Activated T-helper 17 cell treated with anti-CD3 and anti-CD28 coated beads, Interleukin-2, amount 50 U/mL, for 72 hours (primary cell): ENCODE measurements around the gene EGFL7. TPM values are rescaled to one million over a fixed set of nuclear protein-coding genes. Genes with fewer than 3 reads are reported as not detected.

Experiments
- ATAC-seq: fragments of 150-1000 bp; cut with Tn5 transposase; replicated peaks from 2 replicates; pipeline ENCODE4 v1.10.0; 2021; ENCODE audit warnings: mild to moderate bottlenecking, moderate library complexity
- H3K27ac Mint-ChIP-seq: one replicate; pipeline ENCODE4 v1.8.0; 2022; ENCODE audit warnings: mixed read lengths
- H3K27me3 Mint-ChIP-seq: one replicate; pipeline ENCODE4 v1.8.0; 2022; ENCODE audit warnings: mixed read lengths
- H3K36me3 Mint-ChIP-seq: one replicate; pipeline ENCODE4 v1.8.0; 2022; ENCODE audit warnings: low read depth, mild to moderate bottlenecking, mixed read lengths
- H3K4me1 Mint-ChIP-seq: one replicate; pipeline ENCODE4 v1.8.0; 2022; ENCODE audit warnings: mixed read lengths
- H3K4me3 Mint-ChIP-seq: one replicate; pipeline ENCODE4 v1.8.0; 2022; ENCODE audit warnings: mild to moderate bottlenecking, mixed read lengths
- H3K9me3 Mint-ChIP-seq: one replicate; pipeline ENCODE4 v1.8.0; 2022; ENCODE audit warnings: mixed read lengths
- total RNA-seq, 2 donors: library from RNA; stranded (reverse); gene quantifications; one replicate each; pipeline ENCODE4 v1.2.3, GENCODE V29; 2022

Gene EGFL7
- 1 to 10 TPM in 1 of 2 donors, under 1 TPM in 1; 0.78 to 1.0 TPM for total RNA-seq

DNA sequence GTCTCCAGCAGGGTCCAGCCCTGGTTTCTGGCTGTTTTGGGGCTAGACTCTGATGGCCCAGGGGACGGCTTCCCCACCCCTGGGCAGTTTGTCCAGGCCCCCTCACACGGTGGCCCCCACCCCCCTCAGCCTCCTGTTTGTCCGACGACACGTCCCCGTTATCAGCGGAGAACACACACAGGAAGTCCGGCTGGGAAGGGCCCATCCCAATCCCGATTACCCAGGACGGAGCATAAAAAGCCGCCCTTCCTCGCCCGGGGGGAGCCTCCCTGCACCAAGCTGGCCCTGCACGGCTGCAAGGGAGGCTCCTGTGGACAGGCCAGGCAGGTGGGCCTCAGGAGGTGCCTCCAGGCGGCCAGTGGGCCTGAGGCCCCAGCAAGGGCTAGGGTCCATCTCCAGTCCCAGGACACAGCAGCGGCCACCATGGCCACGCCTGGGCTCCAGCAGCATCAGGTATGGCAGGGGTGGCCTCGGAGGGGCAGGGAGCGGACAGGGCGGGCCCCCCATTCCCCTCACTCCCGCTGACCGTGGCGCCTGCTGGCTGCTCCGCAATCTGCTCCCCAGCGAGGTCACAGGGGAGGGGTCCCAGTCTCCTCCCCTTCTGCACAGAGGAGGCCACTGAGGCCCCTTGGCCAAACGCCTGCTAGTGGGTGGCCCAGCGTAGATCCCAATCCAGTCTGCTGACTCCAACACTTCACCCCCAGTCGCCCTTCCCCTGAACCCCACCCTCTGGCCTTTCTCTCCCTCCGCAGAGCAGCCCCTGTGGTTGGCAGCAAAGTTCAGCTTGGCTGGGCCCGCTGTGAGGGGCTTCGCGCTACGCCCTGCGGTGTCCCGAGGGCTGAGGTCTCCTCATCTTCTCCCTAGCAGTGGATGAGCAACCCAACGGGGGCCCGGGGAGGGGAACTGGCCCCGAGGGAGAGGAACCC, at the start of gene EGFL7:
Gene EGFL7, plus strand, starts transcription at position 261 of the 926 bp plus-strand sequence. CDS start 5,367 bp downstream, outside the sequence.
- H3K36me3 Mint-ChIP-seq, result no peaks in the 10 kb centered on the region

DNA sequence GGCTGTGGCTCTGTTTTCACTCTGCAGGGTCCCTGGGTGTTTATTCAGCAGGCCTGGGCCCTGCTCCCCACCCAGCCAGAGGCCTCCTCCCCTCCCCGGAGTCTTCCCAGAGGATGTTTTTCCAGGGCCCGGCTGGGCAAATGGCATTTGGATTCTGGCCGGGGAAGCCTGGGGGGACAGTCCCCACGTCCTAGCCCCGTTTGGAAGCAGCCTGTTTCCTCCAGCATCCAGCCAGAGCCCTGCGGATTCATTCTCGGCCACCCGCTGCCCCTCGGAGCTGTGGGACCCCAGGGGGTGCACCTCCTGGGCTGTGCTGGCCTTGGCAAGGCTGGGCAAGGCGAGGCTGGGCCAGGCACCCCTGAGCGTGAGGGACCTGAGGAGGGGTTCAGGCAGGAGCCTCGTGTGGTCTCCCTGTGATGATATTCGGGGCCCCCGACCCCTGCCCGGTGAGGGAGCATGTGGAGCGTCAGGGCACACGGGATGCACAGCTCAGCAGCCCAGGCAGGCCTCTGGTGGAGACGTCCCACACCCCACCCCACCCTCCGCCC, 48.8 kb upstream of the EGFL7 start:
- Mint-ChIP-seq H3K9me3 (no peaks in the 10 kb centered on the region), H3K27me3 (no peaks in the 10 kb centered on the region), H3K4me1 (no peaks in the 10 kb centered on the region), H3K27ac (no peak overlapping the region), H3K36me3 (no peaks in the 10 kb centered on the region), H3K4me3 (no peak overlapping the region)
- ATAC-seq, result no peak

More for the DNA sequence above, at the start of gene EGFL7:
- ATAC-seq, result no peak
- no peaks in the 10 kb centered on the region for H3K9me3 Mint-ChIP-seq
- no peak within 1 kb of the TSS for H3K27ac Mint-ChIP-seq
- peaks cover 14% of the 10 kb centered on the region for H3K27me3 Mint-ChIP-seq
- H3K4me1 Mint-ChIP-seq, result no peaks in the 10 kb centered on the region
- H3K4me3 Mint-ChIP-seq, result no peak within 1 kb of the TSS

DNA sequence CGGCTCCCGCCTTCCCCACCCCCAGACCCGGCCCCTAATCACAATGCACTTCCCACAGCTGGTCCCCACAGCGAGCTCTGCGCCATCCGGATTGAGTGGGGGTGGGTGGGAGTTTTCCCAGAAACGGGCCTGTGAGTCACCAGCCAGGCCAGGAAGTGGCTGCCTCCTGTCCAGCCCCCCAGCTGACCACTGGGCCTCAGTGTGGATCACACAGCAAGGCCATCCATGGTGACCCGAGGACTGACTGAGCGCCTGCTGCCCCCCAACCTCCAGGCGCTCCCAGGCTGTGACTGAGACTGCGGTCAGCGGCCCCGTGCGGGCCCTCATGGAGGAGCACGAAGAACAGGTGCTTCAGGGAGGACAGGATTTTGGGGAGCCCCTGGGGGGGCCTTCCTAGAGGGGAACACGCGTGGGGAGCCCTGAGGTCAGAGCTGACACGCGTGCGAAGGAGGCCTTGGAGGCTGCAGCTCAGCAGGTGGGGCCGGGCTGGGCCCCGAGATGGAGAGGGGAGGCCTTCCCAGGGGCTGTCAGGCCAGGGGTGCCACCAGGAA, 48.3 kb upstream of the EGFL7 start:
- H3K4me1 Mint-ChIP-seq, result no peaks in the 10 kb centered on the region
- no peaks in the 10 kb centered on the region for H3K9me3 Mint-ChIP-seq
- no peak overlapping the region for H3K4me3 Mint-ChIP-seq
- H3K27me3 Mint-ChIP-seq, result peaks cover 4% of the 10 kb centered on the region
- no peak for ATAC-seq
- H3K36me3 Mint-ChIP-seq, result no peaks in the 10 kb centered on the region
- no peak overlapping the region for H3K27ac Mint-ChIP-seq

DNA sequence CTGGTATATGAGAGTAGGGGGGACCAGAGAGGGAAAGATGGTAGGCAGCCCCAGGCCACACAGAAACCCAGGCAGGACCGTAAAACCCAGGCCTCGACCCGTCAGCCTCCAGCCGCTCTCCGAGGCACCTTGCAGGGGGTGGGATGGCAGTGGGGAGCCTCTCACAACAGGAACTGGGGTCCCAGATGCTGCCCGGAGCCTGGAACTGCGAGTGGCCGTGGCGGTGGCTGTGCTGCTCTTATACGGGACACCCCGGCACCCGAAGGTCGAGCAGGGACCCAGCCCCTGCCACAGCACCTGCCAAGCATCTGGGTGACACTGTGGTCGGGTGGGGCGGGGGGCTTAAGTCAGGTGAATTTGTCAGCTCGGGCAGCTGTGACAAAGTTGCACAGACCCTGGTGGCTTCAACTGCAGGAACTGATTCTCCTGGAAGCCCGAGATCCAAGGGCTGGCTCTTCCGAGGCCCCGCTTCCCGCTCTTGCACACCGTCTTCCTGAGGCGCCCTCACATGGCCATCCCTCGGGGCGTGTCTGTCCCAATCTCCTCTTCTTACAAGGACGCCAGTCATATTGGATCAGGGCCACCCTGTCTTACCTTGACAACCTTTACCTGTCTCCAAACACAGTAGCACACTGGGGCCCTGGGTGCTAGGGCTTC, 47.6 kb upstream of the EGFL7 start:
- ATAC-seq, result no peak
- Mint-ChIP-seq H3K4me1 (no peaks in the 10 kb centered on the region), H3K27me3 (peaks cover 4% of the 10 kb centered on the region), H3K36me3 (no peaks in the 10 kb centered on the region), H3K9me3 (no peaks in the 10 kb centered on the region), H3K27ac (peak overlapping the region; percentile 42), H3K4me3 (no peak overlapping the region)

DNA sequence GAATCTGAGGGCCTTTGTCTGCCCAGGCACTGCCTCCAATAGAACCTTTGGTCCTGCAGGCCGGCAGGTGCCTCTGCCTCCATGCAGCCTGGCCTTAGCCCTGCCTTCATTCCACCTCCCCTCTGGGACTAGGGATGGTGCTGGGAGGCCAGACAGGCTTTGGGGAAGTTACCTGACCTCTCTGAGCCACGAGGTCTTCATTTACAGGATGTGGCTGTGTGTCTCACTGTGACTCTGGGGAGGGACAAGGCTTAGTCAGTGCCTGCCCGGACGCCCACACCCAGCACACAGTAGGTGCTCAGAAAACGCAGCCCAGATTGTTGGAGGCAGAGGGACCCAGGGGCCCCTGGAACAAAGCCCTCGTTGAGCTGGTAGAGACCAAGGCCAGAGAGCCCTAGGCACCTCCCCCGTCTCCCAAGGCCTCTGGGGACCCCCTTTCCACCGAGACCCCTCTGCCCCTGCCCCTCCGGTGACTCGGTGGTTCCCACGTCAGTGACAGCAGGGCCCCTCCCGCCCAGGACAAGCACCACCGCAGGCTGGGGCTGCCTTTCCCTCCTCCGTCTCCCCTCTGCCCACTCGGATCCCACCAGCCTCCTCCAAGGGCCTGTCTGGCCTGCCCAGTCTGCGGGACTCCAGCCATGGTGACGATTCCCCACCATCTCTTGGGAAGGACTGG, 46.9 kb upstream of the EGFL7 start:
- H3K27ac Mint-ChIP-seq, result peak overlapping the region; percentile 42
- peak; percentile 47 for ATAC-seq
- no peaks in the 10 kb centered on the region for H3K4me1 Mint-ChIP-seq
- H3K9me3 Mint-ChIP-seq, result no peaks in the 10 kb centered on the region
- no peaks in the 10 kb centered on the region for H3K36me3 Mint-ChIP-seq
- H3K4me3 Mint-ChIP-seq, result no peak overlapping the region
- H3K27me3 Mint-ChIP-seq, result peaks cover 4% of the 10 kb centered on the region

DNA sequence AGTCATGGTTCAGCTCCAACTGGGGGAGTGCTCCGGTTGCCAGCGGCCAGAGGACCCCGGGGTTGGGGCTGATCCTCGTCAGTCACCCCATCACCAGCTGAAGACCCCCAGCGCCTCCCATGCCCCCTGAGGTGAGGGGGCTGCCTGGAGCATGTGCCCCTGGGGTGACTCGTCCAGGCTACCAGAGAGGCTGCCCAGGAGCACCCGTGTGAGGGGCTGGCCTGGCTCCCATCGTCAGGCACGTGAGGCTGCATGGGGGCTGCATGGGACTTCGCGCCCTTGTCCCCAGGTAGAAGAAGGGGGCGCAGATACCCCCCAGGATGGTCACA, 46.4 kb upstream of the EGFL7 start:
- Mint-ChIP-seq H3K27ac (no peak overlapping the region), H3K36me3 (no peaks in the 10 kb centered on the region), H3K4me1 (no peaks in the 10 kb centered on the region), H3K9me3 (no peaks in the 10 kb centered on the region), H3K4me3 (no peak overlapping the region), H3K27me3 (peaks cover 4% of the 10 kb centered on the region)
- ATAC-seq, result no peak

DNA sequence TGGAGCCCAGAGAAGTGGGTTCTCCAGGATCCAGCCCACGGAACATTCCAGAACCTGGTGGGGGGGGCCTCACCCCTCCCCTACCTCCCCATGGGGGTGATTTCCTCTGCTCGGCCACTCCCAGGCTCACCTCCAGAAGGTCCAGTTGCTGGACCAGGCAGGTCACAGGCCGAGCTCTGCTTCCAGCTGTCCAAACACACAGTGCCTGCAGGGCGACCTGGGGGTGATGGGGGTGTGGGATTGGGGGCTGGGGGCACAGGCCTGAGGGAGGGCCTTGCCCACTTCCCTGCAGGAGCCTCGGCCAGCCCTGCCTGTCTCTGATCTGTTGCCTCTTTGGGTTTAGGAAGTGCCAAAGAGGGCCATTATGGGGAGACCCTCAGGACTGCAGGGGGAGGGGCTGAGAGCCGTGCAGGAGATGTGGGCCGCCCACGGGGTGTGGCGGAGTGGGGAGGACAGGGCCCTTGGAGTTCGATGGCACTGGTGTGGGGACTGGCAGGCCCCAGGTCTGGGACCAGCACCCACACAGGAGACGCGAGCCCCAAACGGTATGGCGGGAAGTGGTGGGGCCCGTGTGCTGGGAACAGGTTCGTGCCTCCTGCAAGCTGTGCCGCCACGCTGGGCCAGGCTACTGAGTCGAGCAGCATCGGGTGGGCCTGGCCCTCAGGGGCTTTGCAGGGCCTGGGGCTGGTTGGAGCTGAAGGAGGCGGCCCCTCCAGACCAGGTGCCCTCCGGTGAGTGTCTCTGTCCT, 45.6 kb upstream of the EGFL7 start:
- Mint-ChIP-seq H3K36me3 (no peaks in the 10 kb centered on the region), H3K9me3 (no peaks in the 10 kb centered on the region), H3K4me1 (no peaks in the 10 kb centered on the region), H3K27me3 (peaks cover 4% of the 10 kb centered on the region), H3K27ac (no peak overlapping the region), H3K4me3 (no peak overlapping the region)
- ATAC-seq, result no peak

DNA sequence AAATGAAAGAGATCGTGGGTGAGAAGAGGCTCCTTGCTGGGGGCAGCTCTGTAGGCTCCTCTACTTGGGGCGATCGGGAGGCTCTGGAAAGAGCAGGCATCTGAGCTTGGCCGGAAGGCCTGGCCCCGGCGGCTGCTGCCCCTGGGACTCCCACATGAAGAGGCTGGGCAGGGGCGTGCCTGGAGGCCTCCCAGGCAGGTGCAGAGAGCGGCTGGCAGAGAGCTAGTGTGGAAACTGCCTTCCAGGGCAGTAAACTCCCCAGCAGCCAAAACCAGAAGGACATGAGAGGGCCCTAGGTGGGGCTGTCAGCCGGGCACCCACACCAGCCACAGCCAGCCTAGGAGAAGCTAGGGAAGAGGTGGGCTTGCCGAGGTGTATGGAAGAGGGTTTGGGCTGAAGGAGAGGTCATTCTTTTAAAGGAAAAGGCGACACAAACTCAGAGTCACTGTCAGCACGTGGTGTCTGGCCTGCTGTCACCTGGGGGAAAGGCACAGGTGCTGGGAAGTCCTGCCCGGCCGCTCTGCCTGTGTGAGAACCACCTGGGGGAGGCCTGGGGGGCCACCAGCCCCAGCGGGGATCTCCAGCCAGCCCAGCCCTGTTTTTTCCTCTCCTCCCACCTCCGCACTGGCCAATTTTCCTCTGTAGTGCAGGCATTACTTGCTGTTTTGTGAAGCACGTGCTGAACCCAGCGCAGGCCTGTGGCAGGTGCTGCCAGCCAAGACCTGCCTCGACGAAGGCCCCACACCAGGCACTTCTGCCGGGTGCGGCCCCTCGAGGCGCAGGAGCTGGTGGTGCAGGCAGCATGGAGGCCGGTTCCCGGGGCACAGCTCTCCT, 44.8 kb upstream of the EGFL7 start:
- Mint-ChIP-seq H3K9me3 (no peaks in the 10 kb centered on the region), H3K36me3 (no peaks in the 10 kb centered on the region), H3K27me3 (peaks cover 4% of the 10 kb centered on the region), H3K4me3 (no peak overlapping the region), H3K4me1 (no peaks in the 10 kb centered on the region), H3K27ac (no peak overlapping the region)
- ATAC-seq, result no peak

DNA sequence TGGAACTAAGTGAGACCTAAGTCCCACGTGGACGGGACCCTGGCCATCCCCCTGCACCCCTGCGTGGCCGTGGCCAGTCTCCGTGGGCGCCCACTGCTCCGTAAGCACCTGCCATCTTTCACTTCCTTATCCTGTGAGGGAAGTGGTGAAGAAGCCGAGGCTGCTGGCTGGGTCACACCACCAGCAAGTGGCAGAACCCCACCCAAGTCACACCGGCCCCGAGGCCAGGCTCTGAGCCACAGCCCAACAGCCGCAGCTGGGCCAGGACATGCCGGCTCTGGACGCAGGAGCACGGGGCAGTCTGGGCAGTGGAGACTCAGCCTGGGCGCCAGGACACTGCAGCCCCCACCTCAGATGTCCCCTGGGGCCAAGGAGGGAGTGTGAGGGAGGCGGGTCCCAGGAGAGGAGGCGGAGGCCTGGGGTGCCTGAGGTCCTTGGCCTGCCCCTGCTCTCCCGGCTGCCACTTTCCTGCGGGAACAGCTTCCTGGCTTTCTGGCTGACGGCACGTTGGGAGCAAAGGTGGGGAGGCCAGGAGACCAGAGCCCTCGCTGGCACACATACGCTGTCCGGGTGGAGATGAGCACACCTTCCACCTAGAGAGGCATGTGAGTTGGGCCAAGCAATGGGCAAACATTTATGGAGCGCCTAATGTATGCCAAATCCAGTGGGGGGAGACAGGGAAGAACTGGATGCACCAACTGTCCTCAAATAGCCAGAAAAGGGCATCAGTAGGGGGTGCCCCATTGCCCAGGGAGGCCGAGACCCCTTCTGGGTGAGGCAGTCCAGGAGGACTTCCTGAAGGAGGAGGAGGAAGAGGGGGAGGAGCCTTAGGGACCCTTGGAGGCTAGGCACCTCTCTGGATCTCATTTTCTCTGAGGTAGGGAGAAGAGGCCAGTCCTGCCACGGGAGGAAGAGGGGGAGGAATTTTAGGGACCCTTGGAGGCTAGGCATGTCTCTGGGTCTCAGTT, 43.9 kb upstream of the EGFL7 start:
- ATAC-seq, result no peak
- no peaks in the 10 kb centered on the region for H3K9me3 Mint-ChIP-seq
- no peaks in the 10 kb centered on the region for H3K36me3 Mint-ChIP-seq
- no peaks in the 10 kb centered on the region for H3K4me1 Mint-ChIP-seq
- no peak overlapping the region for H3K27ac Mint-ChIP-seq
- peaks cover 4% of the 10 kb centered on the region for H3K27me3 Mint-ChIP-seq
- no peak overlapping the region for H3K4me3 Mint-ChIP-seq

DNA sequence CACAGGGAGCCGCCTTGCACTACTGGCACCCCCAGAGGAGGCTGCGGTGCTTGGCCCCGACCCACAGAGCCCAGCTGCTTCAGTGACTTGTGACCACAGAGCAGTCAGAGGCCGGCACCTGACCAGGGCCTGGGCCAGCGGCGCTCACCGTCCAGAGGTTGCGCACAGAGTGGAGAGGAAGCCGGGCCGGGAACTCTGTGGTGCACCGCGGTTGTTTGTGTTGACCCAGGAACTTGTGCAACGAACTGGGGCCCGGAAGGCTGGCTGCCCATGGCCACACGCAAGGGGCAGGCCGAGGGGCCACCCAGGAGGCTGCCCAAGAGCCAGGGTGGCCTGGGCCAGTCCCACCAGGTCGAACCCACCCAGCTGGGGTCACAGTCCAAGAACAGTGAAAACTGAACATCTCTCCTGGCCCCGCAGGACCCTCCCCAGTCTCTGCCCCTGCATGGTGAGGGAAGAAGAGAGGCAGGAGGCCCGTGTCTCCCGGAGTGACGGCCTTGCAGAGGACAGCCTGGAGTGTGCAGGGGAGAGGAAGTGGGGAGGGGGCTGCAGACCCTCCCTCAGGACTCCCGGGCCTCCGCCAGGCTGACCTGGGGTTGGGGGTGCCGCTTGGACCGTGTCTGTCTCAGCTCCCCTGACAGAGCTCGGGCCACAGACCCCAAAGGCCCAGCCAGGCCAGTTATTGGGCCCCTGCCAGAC, 42.8 kb upstream of the EGFL7 start:
- Mint-ChIP-seq H3K4me3 (no peak overlapping the region), H3K27me3 (peaks cover 4% of the 10 kb centered on the region), H3K27ac (no peak overlapping the region), H3K36me3 (no peaks in the 10 kb centered on the region), H3K9me3 (no peaks in the 10 kb centered on the region), H3K4me1 (no peaks in the 10 kb centered on the region)
- ATAC-seq, result no peak

DNA sequence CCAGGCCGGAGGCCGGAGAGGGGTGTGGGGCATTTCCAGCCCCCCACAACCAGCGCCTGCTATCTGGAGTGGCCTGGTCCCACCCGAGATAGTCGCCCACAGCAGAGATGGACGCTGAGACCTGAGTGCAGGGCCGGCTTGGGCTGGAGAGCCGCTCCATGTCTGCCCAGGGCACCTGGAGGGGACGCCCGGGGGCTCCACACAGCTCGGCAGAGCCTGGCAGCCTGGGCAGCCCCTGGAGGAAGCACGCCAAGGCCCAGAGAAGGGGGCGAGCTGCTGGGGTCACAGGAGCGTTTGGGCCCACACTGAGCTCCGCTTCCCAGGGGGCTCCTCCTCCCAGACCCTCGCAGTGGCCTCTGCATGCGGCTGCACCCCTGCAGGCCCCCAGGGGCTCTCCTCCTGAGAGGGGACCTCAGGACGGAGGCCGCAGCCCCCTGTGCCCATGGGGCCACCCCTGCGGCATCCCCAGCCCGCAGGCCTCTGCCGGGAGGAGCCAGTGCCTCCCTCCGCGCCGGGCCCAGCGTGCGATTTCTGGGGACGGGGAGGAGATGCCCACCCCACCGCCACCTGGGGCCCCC, 42.2 kb upstream of the EGFL7 start:
- no peak for ATAC-seq
- H3K36me3 Mint-ChIP-seq, result no peaks in the 10 kb centered on the region

More for the DNA sequence above, 42.2 kb upstream of the EGFL7 start:
- H3K4me1 Mint-ChIP-seq, result no peaks in the 10 kb centered on the region
- H3K4me3 Mint-ChIP-seq, result no peak overlapping the region
- H3K27me3 Mint-ChIP-seq, result peaks cover 4% of the 10 kb centered on the region
- H3K27ac Mint-ChIP-seq, result no peak overlapping the region
- H3K9me3 Mint-ChIP-seq, result no peaks in the 10 kb centered on the region
